H1 (cell line): ENCODE results near the gene FAM181B. TPM values are rescaled to one million over a fixed set of nuclear protein-coding genes. Genes with fewer than 3 reads are reported as not detected.

ENCODE experiments used
- CTCF ChIA-PET: fragments of 300-600 bp; sonication (Branson Sonifier 250); formaldehyde crosslinking; loops from one replicate; lab custom pipeline; 2021; ENCODE audit not compliant: partially characterized antibody; lab: Charles Lee
- POLR2A ChIA-PET: fragments of 300-600 bp; sonication (Branson Sonifier 250); formaldehyde crosslinking; loops from one replicate; lab custom pipeline; 2021; ENCODE audit warnings: inconsistent platforms; ENCODE audit not compliant: partially characterized antibody; lab: Charles Lee
- DNase-seq, 2 experiments: peaks; one replicate each; pipeline versions ENCODE4 v3.0.0 to v3.0.0-alpha.2; 2010 to 2022; ENCODE audit warnings: low spot score in 2 of 2, low read depth in 1 of 2, mixed read lengths in 1 of 2
- FAIRE-seq: peaks from 2 replicates; lab custom pipeline; 2011; peaks lifted over from hg19 to GRCh38; lab: Jason Lieb, UNC
- H2AFZ ChIP-seq: 2 replicates; pipeline ENCODE4 v1.8.1; 2012; ENCODE audit warnings: low read length, inconsistent platforms
- H2AK5ac ChIP-seq: 2 replicates; pipeline ENCODE4 v1.6.1; 2013; ENCODE audit warnings: low read depth, low read length
- H2BK120ac ChIP-seq: replicated peaks from 2 replicates; pipeline ENCODE3; 2013; ENCODE audit warnings: low read depth, low read length, inconsistent platforms
- H2BK12ac ChIP-seq: 2 replicates; pipeline ENCODE4 v1.6.1; 2013; ENCODE audit warnings: low read depth, low read length
- H2BK15ac ChIP-seq: 2 replicates; pipeline ENCODE4 v1.6.1; 2013; ENCODE audit warnings: low read length
- H2BK20ac ChIP-seq: 2 replicates; pipeline ENCODE4 v1.6.1; 2013; ENCODE audit warnings: low read length
- H2BK5ac ChIP-seq: 2 replicates; pipeline ENCODE4 v1.6.1; 2013; ENCODE audit warnings: low read depth, low read length
- H3K14ac ChIP-seq: 2 replicates; pipeline ENCODE4 v1.6.1; 2013; ENCODE audit warnings: inconsistent platforms; ENCODE audit not compliant: insufficient read length
- H3K18ac ChIP-seq: 2 replicates; pipeline ENCODE4 v1.6.1; 2013; ENCODE audit warnings: low read length; ENCODE audit errors: extremely low read depth
- H3K23ac ChIP-seq: 2 replicates; pipeline ENCODE4 v1.6.1; 2013; ENCODE audit warnings: inconsistent platforms; ENCODE audit not compliant: insufficient read length
- H3K23me2 ChIP-seq: 2 replicates; pipeline ENCODE4 v1.6.1; 2013; ENCODE audit warnings: low read depth, low read length
- H3K27ac ChIP-seq: 2 replicates; pipeline ENCODE4 v1.6.1; 2011; ENCODE audit warnings: low read depth, low read length, inconsistent platforms
- H3K27me3 ChIP-seq, 4 experiments: replicated peaks in 1 of 4; 1 replicate in 1 of 4; 2 replicates in 3 of 4; pipeline versions ENCODE4 v1.6.1 to v1.8.1; 2011 to 2013; ENCODE audit warnings: low read length in 3 of 4, mild to moderate bottlenecking in 3 of 4, inconsistent platforms in 2 of 4, mixed read lengths in 2 of 4, moderate library complexity in 1 of 4; ENCODE audit not compliant: control insufficient read depth in 3 of 4, insufficient read depth in 3 of 4; ENCODE audit errors: extremely low read depth in 1 of 4
- H3K36me3 ChIP-seq, 4 experiments: 2 replicates each; pipeline versions ENCODE4 v1.6.1 to v1.8.1; 2011 to 2013; ENCODE audit warnings: mild to moderate bottlenecking in 4 of 4, low read length in 3 of 4, moderate library complexity in 2 of 4, control low read depth in 1 of 4, inconsistent platforms in 1 of 4; ENCODE audit not compliant: insufficient read depth in 4 of 4, control insufficient read depth in 2 of 4
- H3K4ac ChIP-seq: replicated peaks from 2 replicates; pipeline ENCODE3; 2013; ENCODE audit warnings: low read length, low read depth, mixed read lengths, inconsistent platforms; ENCODE audit not compliant: insufficient read length
- H3K4me1 ChIP-seq, 4 experiments: replicated peaks in 1 of 4; 1 replicate in 1 of 4; 2 replicates in 3 of 4; pipeline versions ENCODE4 v1.6.1 to v1.8.1; 2011 to 2013; ENCODE audit warnings: low read length in 3 of 4, inconsistent platforms in 2 of 4, mixed read lengths in 1 of 4; ENCODE audit not compliant: insufficient read depth in 4 of 4, control insufficient read depth in 3 of 4
- H3K4me2 ChIP-seq, 2 experiments: 2 replicates each; pipeline versions ENCODE4 v1.6.1 to v1.8.1; 2011 to 2013; ENCODE audit warnings: low read depth in 2 of 2, low read length in 2 of 2, control low read depth in 1 of 2, inconsistent platforms in 1 of 2, mild to moderate bottlenecking in 1 of 2; ENCODE audit not compliant: insufficient read depth in 1 of 2
- H3K4me3 ChIP-seq, 4 experiments: fragments of 200-600, 300-600 bp in 1 of 4; sonication (generic), shearing (Covaris generic), sonication (Bioruptor Twin) in 1 of 4; 2 replicates each; pipeline versions ENCODE4 v1.5.1 to v1.8.1; 2011 to 2016; ENCODE audit warnings: low read length in 4 of 4, low read depth in 3 of 4, control low read depth in 2 of 4, inconsistent platforms in 2 of 4, mild to moderate bottlenecking in 2 of 4, mixed read lengths in 1 of 4, moderate library complexity in 1 of 4; ENCODE audit not compliant: insufficient read depth in 2 of 4; ENCODE audit errors: extremely low read depth in 1 of 4
- H3K56ac ChIP-seq: replicated peaks from 2 replicates; pipeline ENCODE3; 2013; ENCODE audit warnings: low read depth, mild to moderate bottlenecking, mixed read lengths, low read length, inconsistent platforms; ENCODE audit not compliant: insufficient read length
- H3K79me1 ChIP-seq: 2 replicates; pipeline ENCODE4 v1.6.1; 2013; ENCODE audit warnings: low read depth, low read length, control low read depth
- H3K79me2 ChIP-seq, 2 experiments: 2 replicates each; pipeline versions ENCODE4 v1.6.1 to v1.8.1; 2012 to 2013; ENCODE audit warnings: low read length in 2 of 2, mild to moderate bottlenecking in 2 of 2, inconsistent platforms in 1 of 2; ENCODE audit not compliant: insufficient read depth in 2 of 2, control insufficient read depth in 1 of 2
- H3K9ac ChIP-seq, 4 experiments: replicated peaks in 1 of 4; 1 replicate in 1 of 4; 2 replicates in 3 of 4; pipeline versions ENCODE4 v1.6.1 to v1.8.1; 2011 to 2013; ENCODE audit warnings: low read depth in 3 of 4, low read length in 3 of 4, control low read depth in 2 of 4, mild to moderate bottlenecking in 2 of 4, moderate library complexity in 2 of 4, inconsistent platforms in 1 of 4; ENCODE audit errors: extremely low read depth in 1 of 4
- H3K9me3 ChIP-seq, 2 experiments: 2 replicates each; pipeline versions ENCODE4 v1.6.1 to v1.8.1; 2012 to 2013; ENCODE audit warnings: mild to moderate bottlenecking in 2 of 2, moderate library complexity in 2 of 2, control low read depth in 1 of 2, inconsistent platforms in 1 of 2, low read depth in 1 of 2, low read length in 1 of 2, mixed read lengths in 1 of 2; ENCODE audit not compliant: insufficient read depth in 2 of 2
- H4K20me1 ChIP-seq, 2 experiments: replicated peaks in 1 of 2; 2 replicates each; pipeline versions ENCODE3 to v1.8.1; 2011 to 2013; ENCODE audit warnings: inconsistent platforms in 2 of 2, low read length in 2 of 2, mild to moderate bottlenecking in 1 of 2; ENCODE audit not compliant: insufficient read depth in 2 of 2, control insufficient read depth in 1 of 2
- H4K5ac ChIP-seq: 2 replicates; pipeline ENCODE4 v1.6.1; 2013; ENCODE audit warnings: low read length, low read depth, mixed read lengths, inconsistent platforms; ENCODE audit not compliant: insufficient read length
- H4K8ac ChIP-seq: 2 replicates; pipeline ENCODE4 v1.8.0; 2013; ENCODE audit warnings: mild to moderate bottlenecking, moderate library complexity, low read length, inconsistent platforms; ENCODE audit not compliant: insufficient read depth; ENCODE audit errors: extremely low read depth
- H4K91ac ChIP-seq: replicated peaks from 2 replicates; pipeline ENCODE3; 2013; ENCODE audit warnings: low read length, mixed read lengths, inconsistent platforms; ENCODE audit not compliant: insufficient read length
- BCL11A ChIP-seq, 2 experiments: IDR thresholded peaks; one replicate each; pipeline ENCODE4 v1.6.1; 2011; ENCODE audit warnings: low read depth in 2 of 2, low read length in 2 of 2, mild to moderate bottlenecking in 2 of 2
- POLR2A ChIP-seq, 2 experiments: IDR thresholded peaks; 1 replicate in 1 of 2; 2 replicates in 1 of 2; pipeline ENCODE4 v1.6.1; 2011; ENCODE audit warnings: low read depth in 2 of 2, low read length in 2 of 2, mild to moderate bottlenecking in 2 of 2; ENCODE audit errors: control extremely low read depth in 1 of 2
- RFX5 ChIP-seq: IDR thresholded peaks from 2 replicates; pipeline ENCODE4 v1.6.1; 2011; ENCODE audit warnings: low read depth, low read length, improper control_type of control experiment, borderline replicate concordance
- SIX5 ChIP-seq: IDR thresholded peaks from 2 replicates; pipeline ENCODE4 v1.6.1; 2011; ENCODE audit warnings: mild to moderate bottlenecking, low read depth, low read length
- WGBS, 2 experiments: shearing (Covaris generic) in 1 of 2; methylation state at CpG; one replicate each; pipeline versions ENCODE4 v1.1.6 to v1.1.7; 2013 to 2015; ENCODE audit warnings: low lambda C conversion rate in 2 of 2, mixed read lengths in 2 of 2, inconsistent platforms in 1 of 2, low coverage in 1 of 2, missing lambda C conversion rate in 1 of 2; ENCODE audit not compliant: insufficient replicate concordance in 2 of 2, insufficient coverage in 1 of 2, insufficient read length in 1 of 2; ENCODE audit errors: extremely low coverage in 1 of 2, missing lambda C conversion rate in 1 of 2; 5-methylcytosine and 5-hydroxymethylcytosine counted together
- polyA plus RNA-seq, 7 experiments: library from polyadenylated mRNA; depleted of rRNA in 3 of 7; stranded (reverse) in 5 of 7; unstranded in 2 of 7; fragments of >200 nt in 5 of 7; fragments of 200-250 nt in 2 of 7; gene quantifications; 1 replicate in 5 of 7; 2 replicates in 1 of 7; 4 replicates in 1 of 7; pipeline versions ENCODE4 v1.2.1 to v1.2.3, GENCODE V29; 2011 to 2013; ENCODE audit warnings: missing spikeins in 2 of 7, mixed read lengths in 2 of 7
- total RNA-seq: library from RNA; stranded (reverse); fragmentation: NEBNext Ultra II Directional; extraction: Animal tissue kit (Norgen Biotek cat#: 25700); gene quantifications from 2 replicates; pipeline ENCODE4 v1.2.1, GENCODE V29; 2021

FAM181B gene
- total and polyA plus RNA-seq, 2 of the 8 experiments (the other 6 are each of a cell fraction or from before 2014, with no cell fraction given), result 0.21 to 0.37 TPM

DNA sequence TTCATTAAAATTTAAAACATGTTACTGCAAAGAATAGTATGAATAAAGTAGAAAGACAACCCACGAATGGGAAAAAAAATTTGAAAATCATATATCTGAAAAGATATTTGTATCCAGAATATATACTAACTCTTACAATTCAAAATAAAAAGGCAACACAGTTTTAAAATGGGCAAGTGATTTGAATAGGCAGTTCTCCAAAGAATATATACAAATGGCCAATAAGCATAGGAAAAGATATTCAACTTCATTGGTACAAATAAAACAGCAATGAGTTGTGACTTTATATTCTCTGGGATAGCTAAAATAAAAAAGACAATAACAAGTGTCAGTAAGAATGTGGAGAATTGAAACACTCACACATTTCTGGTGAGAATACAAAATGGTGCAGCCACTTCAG, 41.6 kb upstream of the FAM181B start:
- no peak overlapping the region for H4K5ac ChIP-seq
- no peak overlapping the region for H3K14ac ChIP-seq
- no peak overlapping the region for H3K9ac ChIP-seq
- H3K4me2 ChIP-seq, result no peak overlapping the region
- H4K8ac ChIP-seq, result no peak overlapping the region
- H3K56ac ChIP-seq, result no peak overlapping the region
- no peak overlapping the region for H2AFZ ChIP-seq
- no peak overlapping the region for H3K18ac ChIP-seq
- H3K4me1 ChIP-seq, result no peaks in the 10 kb centered on the region
- no peak overlapping the region for H2BK20ac ChIP-seq
- H2BK120ac ChIP-seq, result no peak overlapping the region
- no peak overlapping the region for H2BK5ac ChIP-seq
- WGBS, 2 experiments, result 95% methylated on average over 1 of the region's 1 CpG; no CpG with 5 or more reads in 1 of the 2 experiments
- no peak for FAIRE-seq
- no peak for DNase-seq
- H3K23ac ChIP-seq, result no peak overlapping the region
- H2BK15ac ChIP-seq, result no peak overlapping the region
- no peak overlapping the region for H3K4me3 ChIP-seq
- ChIA-PET CTCF (interaction anchor here (0.7 to 3.5 kb wide), 42 partner anchors 9 to 475 kb away, joined by 3 to 33 read pairs (median 5); partner anchors contain the start of gene FAM181B), POLR2A (no interaction called here)
- no peak overlapping the region for H2BK12ac ChIP-seq
- no peak overlapping the region for H2AK5ac ChIP-seq
- no peaks in the 10 kb centered on the region for H3K27me3 ChIP-seq
- no peaks in the 10 kb centered on the region for H3K36me3 ChIP-seq
- H3K4ac ChIP-seq, result no peak overlapping the region
- H3K79me1 ChIP-seq, result no peaks in the 10 kb centered on the region
- H3K79me2 ChIP-seq, result no peaks in the 10 kb centered on the region
- no peaks in the 10 kb centered on the region for H3K23me2 ChIP-seq
- H4K20me1 ChIP-seq, result no peaks in the 10 kb centered on the region
- TF ChIP-seq RFX5 (no peak), BCL11A (IDR thresholded peaks at IDR 0.05; ENCODE audit: low read depth in 2 of 2, low read length in 2 of 2) (no peak), SIX5 (no peak), POLR2A (IDR thresholded peaks at IDR 0.05; ENCODE audit: control extremely low read depth in 1 of 2, low read depth in 2 of 2, low read length in 2 of 2) (no peak)
- H4K91ac ChIP-seq, result no peak overlapping the region
- no peak overlapping the region for H3K27ac ChIP-seq
- no peaks in the 10 kb centered on the region for H3K9me3 ChIP-seq
